Right lobe of liver (tissue), 6 donors: ENCODE data around the gene CILP2. TPM values are rescaled to one million over a fixed set of nuclear protein-coding genes. Genes with fewer than 3 reads are reported as not detected.

Experiments used
- ATAC-seq, 4 donors: fragments of 200-7000 bp; cut with Tn5 transposase; one replicate each; pipeline ENCODE4 v1.9.1; 2020; ENCODE audit warnings: mild to moderate bottlenecking in 4 of 4, moderate library complexity in 4 of 4
- DNase-seq, 3 donors: peaks; one replicate each; pipeline ENCODE4 v3.0.0-alpha.2; 2020
- H3K27ac ChIP-seq, 3 donors: fragments of 200-600 bp; one replicate each; pipeline ENCODE4 v1.8.0; 2022
- H3K27me3 ChIP-seq, 2 donors: fragments of 200-600 bp; one replicate each; pipeline ENCODE4 v1.8.0; 2022
- H3K36me3 ChIP-seq, 4 donors: fragments of 200-600 bp; sonication (generic) in 1 of 4; one replicate each; pipeline versions ENCODE4 v1.5.1 to v1.8.0; 2017 to 2022; ENCODE audit warnings: control low read depth in 1 of 4
- H3K4me1 ChIP-seq, 4 donors: fragments of 200-600 bp; sonication (generic) in 1 of 4; one replicate each; pipeline versions ENCODE4 v1.5.1 to v1.8.0; 2017 to 2022; ENCODE audit warnings: control low read depth in 1 of 4
- H3K4me3 ChIP-seq, 3 donors: fragments of 200-600 bp; one replicate each; pipeline ENCODE4 v1.8.0; 2022
- H3K9me3 ChIP-seq, 4 donors: fragments of 200-600 bp; sonication (generic) in 1 of 4; one replicate each; pipeline versions ENCODE4 v1.5.1 to v1.8.0; 2017 to 2022; ENCODE audit warnings: control low read depth in 1 of 4
- CTCF ChIP-seq, 4 donors: fragments of 200-600 bp in 3 of 4; fragments of 450-650 bp in 1 of 4; IDR thresholded peaks; one replicate each; pipeline versions ENCODE4 v1.5.1 to v1.8.0; 2016 to 2022; ENCODE audit warnings: antibody characterized with exemption in 4 of 4, mild to moderate bottlenecking in 2 of 4
- POLR2A ChIP-seq: fragments of 450-650 bp; IDR thresholded peaks from one replicate; pipeline ENCODE4 v1.6.1; 2017; ENCODE audit warnings: antibody characterized with exemption, mild to moderate bottlenecking
- WGBS: methylation state at CpG from one replicate; pipeline ENCODE4 v1.1.6; 2018; ENCODE audit warnings: low coverage, low lambda C conversion rate; ENCODE audit not compliant: insufficient coverage; ENCODE audit errors: missing lambda C conversion rate; 5-methylcytosine and 5-hydroxymethylcytosine counted together
- intact Hi-C, 2 donors: fragments of 100-400 bp; cut with DNase I; formaldehyde crosslinking; loops; one replicate each; pipeline versions ENCODE4 v1.11.2 to v1.14.1; 2022
- total RNA-seq, 6 experiments: library from RNA; depleted of rRNA in 2 of 6; stranded (reverse); fragments of >200 nt in 2 of 6; fragmentation: NEBNext Ultra II Directional in 3 of 6; extraction: Animal tissue kit (Norgen Biotek cat#: 25700) in 3 of 6; gene quantifications; one replicate each; pipeline versions ENCODE4 v1.1.0 to v1.2.4, GENCODE V29; 2016 to 2023
- donor health status: DM: no; HTN: yes; CAD: no.
- donor health status: DM: no; HTN: no; CAD: no.
- donor health status: DM: no; HTN: no; CAD: no.
- donor health status: DM: no; HTN: yes; CAD: no.
- donor health status: DM: no; HTN: yes; CAD: no.

Gene CILP2
- total RNA-seq, 6 experiments from 2014 or later = 0.05 to 0.33 (median 0.19) TPM; not detected in 2

GRCh38 chr19:19500975-19501644 is 37.0 kb upstream of the CILP2 start:
- ATAC-seq = no peak
- WGBS = 91% methylated on average over 16 of the region's 34 CpGs
- intact Hi-C loops = no loop called here

GRCh38 chr19:19501798-19502197 is 36.3 kb upstream of the CILP2 start:
- Histone ChIP-seq H3K9me3 (no peaks in the 10 kb centered on the region), H3K4me3 (no peak overlapping the region), H3K27ac (no peak overlapping the region), H3K27me3 (no peaks in the 10 kb centered on the region), H3K36me3 (peaks cover 7 to 72% (median 34%) of the 10 kb centered on the region in 4 donors), H3K4me1 (no peaks in the 10 kb centered on the region)
- no CpG with 5 or more reads among the region's 26 CpGs for WGBS
- DNase-seq (no peak), ATAC-seq (no peak)
- TF ChIP-seq CTCF (IDR thresholded peaks at IDR 0.05) (no peak), POLR2A (no peak)
- intact Hi-C loops = no loop called here

More at GRCh38 chr19:19500975-19501644, 37.0 kb upstream of the CILP2 start:
- Histone ChIP-seq H3K4me1 (no peaks in the 10 kb centered on the region), H3K9me3 (no peaks in the 10 kb centered on the region), H3K27me3 (no peaks in the 10 kb centered on the region), H3K27ac (no peak overlapping the region), H3K4me3 (no peak overlapping the region), H3K36me3 (peaks cover 7 to 76% (median 32%) of the 10 kb centered on the region in 4 donors)
- peak in 1 of 3 donors; percentile 46 for DNase-seq
- TF ChIP-seq POLR2A (no peak), CTCF (IDR thresholded peaks at IDR 0.05) (no peak)

- WGBS = no CpG with 5 or more reads among the region's 19 CpGs
- no peak overlapping the region for H3K4me3 ChIP-seq
- TF ChIP-seq POLR2A = no peak
- no peak for TF ChIP-seq CTCF (IDR thresholded peaks at IDR 0.05)
- H3K27me3 ChIP-seq = no peaks in the 10 kb centered on the region
- intact Hi-C loops = no loop called here
- no peak for ATAC-seq
- no peak for DNase-seq
- no peaks in the 10 kb centered on the region for H3K9me3 ChIP-seq
- no peak overlapping the region for H3K27ac ChIP-seq
- no peaks in the 10 kb centered on the region for H3K4me1 ChIP-seq
- peaks cover 7 to 70% (median 34%) of the 10 kb centered on the region in 4 donors for H3K36me3 ChIP-seq
Measured at GRCh38 chr19:19502281-19502680, 35.8 kb upstream of the CILP2 start.

- Histone ChIP-seq H3K4me1 (no peaks in the 10 kb centered on the region), H3K36me3 (peaks cover 7 to 66% (median 33%) of the 10 kb centered on the region in 4 donors), H3K27ac (no peak overlapping the region), H3K9me3 (no peaks in the 10 kb centered on the region), H3K4me3 (no peak overlapping the region), H3K27me3 (no peaks in the 10 kb centered on the region)
- 90% methylated on average over 12 of the region's 18 CpGs for whole genome bisulfite sequencing
- ATAC-seq (no peak), DNase-seq (no peak)
- TF ChIP-seq POLR2A (no peak), CTCF (IDR thresholded peaks at IDR 0.05) (no peak)
- intact Hi-C loops = no loop called here
Measured at GRCh38 chr19:19502808-19503602, 35.1 kb upstream of the CILP2 start.
